ENCODE data around the gene RIMS4.

RIMS4 gene

DNA sequence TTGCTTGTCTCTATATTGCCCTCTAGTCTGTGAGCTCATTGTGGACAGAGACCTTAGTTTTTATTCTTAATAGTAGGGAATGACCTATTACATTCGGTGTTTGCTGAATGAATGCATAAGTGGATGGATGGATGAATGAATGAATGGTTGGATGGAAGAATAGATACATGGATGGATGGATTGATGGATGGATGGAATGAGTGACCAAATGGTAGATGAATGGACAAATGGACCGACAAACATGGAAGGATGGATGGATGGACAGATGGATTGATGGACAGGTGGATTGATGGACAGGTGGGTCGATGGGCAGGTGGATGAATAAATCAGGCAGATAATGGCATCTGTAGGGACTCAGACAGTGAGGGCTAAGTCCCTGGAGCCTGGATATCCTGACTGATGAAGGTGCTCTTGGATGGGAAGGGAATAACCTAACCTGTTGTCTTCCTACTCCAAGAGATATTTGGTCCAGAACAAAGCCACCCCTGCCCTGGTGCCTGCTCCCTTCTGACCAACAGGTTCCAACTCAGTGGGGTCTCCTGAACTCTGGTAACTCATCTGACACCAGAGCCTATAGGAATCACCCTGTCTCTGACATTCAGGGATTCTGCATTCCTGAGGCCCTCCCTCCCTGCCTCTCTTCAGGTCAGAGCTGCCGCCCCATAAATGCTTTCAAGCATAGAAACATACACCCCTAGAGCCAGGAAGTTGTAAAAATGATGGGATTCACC, 104.8 kb downstream of the RIMS4 start:
- TF ChIP-seq CTCF (IDR thresholded peaks at IDR 0.05; ENCODE audit: control extremely low read depth, extremely low read depth, low read depth, missing control alignments) = no peak
- ChIA-PET CTCF (interaction anchor here (0.7 to 2.3 kb wide), 6 partner anchors 9 to 120 kb away, joined by 3 to 15 read pairs (median 4); partner anchors contain the start of gene CCN5), POLR2A (no interaction called here)
- no peak for DNase-seq (ENCODE audit: extremely low spot score)

DNA sequence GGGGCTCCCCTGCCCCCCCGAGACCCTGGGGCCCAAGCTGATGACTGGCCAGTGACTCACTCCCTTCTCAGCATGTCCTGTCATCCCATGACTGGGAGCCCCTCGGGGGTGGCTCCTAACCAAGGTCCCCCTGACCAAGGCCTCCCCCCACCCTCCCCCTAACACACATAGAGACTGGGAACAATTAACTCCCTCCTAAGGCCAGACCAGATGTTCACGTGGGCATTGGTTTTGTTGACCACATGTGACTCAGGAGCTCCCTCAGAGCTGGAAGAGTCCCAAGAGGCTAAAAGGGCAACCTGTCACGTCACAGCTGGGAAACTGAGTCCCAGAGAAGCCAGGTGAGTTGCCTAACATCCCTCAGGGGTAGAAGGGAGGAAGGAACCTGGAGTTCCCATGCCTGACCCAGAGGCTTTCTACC, 105.8 kb downstream of the RIMS4 start:
- POLR2A ChIA-PET = no interaction called here
- CTCF ChIA-PET = interaction anchor here (0.7 to 5.5 kb wide), 3 partner anchors 21 to 121 kb away, joined by 3 to 62 read pairs (median 3); no protein-coding TSS in a partner anchor
- no peak for TF ChIP-seq CTCF (IDR thresholded peaks at IDR 0.05; ENCODE audit: control extremely low read depth, extremely low read depth, low read depth, missing control alignments)
- DNase-seq (ENCODE audit: extremely low spot score) = no peak

DNA sequence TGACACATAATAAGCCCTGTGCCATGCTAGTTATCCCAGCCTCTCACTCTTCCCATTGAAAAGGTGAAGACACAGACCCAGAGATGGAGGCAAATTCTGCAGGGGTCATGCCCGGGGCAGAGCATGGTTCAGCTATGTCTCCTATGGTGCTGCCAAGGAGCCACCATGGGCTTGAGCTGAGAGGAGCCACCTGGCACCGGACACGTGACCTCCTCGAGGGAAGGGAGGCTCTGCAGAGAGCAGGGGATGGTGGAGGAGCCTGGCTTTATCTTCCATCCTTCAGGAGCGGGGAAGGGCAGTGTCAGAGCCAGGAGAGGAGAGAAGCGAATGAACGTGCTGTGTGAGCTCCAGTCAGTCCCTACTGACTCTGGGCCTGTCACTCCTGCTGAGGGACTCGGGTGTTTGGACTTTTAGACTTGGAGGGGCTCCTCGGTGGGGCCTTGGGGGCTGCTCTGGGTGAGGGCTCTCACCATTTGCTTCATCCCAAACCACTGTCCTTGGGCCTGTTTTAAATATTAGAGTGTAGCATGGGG, 106.3 kb downstream of the RIMS4 start:
- ChIA-PET CTCF (interaction anchor here (0.9 to 5.5 kb wide), 3 partner anchors 8 to 29 kb away, joined by 3 to 62 read pairs (median 5); no protein-coding TSS in a partner anchor), POLR2A (no interaction called here)
- no peak for DNase-seq (ENCODE audit: extremely low spot score)
- no peak for TF ChIP-seq CTCF (IDR thresholded peaks at IDR 0.05; ENCODE audit: control extremely low read depth, extremely low read depth, low read depth, missing control alignments)

GRCh38 chr20:44703183-44703925, 107.0 kb downstream of the RIMS4 start:
- POLR2A ChIA-PET = no interaction called here
- no peak for DNase-seq (ENCODE audit: extremely low spot score)
- no peak for TF ChIP-seq CTCF (IDR thresholded peaks at IDR 0.05; ENCODE audit: control extremely low read depth, extremely low read depth, low read depth, missing control alignments)
- CTCF ChIA-PET = interaction anchor here (0.9 to 5.5 kb wide), 5 partner anchors 9 to 163 kb away, joined by 3 to 62 read pairs (median 3); no protein-coding TSS in a partner anchor

- peak; percentile 64 for DNase-seq (ENCODE audit: extremely low spot score)
- TF ChIP-seq CTCF (IDR thresholded peaks at IDR 0.05; ENCODE audit: control extremely low read depth, extremely low read depth, low read depth, missing control alignments) = no peak
- CTCF ChIA-PET = interaction anchor here (0.9 to 5.5 kb wide), 4 partner anchors 16 to 164 kb away, joined by 3 to 62 read pairs (median 3); no protein-coding TSS in a partner anchor
- POLR2A ChIA-PET = no interaction called here
Measured at GRCh38 chr20:44702776-44703175, 107.6 kb downstream of the RIMS4 start.

DNA sequence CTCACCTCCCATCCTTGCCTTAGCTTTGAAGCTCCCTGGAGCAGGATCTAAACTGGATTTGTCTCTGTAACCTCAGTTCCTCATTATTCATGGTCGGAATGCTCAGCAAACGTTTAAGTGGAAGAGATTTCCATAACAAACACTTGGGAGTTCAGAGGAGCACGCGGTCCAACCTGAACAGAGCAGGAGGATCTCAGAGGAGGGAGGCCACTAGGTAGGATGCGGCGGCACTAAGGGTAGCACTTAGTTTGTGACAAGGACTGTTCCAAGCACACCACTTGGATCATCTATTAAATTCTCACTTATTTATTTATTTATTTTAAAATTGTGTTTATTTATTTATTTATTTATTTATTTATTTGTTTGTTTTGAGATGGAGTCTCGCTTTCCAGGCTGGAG, 108.5 kb downstream of the RIMS4 start:
- ChIA-PET CTCF (interaction anchor here (0.8 to 5.5 kb wide), 4 partner anchors 17 to 31 kb away, joined by 3 to 62 read pairs (median 4); no protein-coding TSS in a partner anchor), POLR2A (no interaction called here)

More for the DNA sequence above, 108.5 kb downstream of the RIMS4 start:
- no peak for TF ChIP-seq CTCF (IDR thresholded peaks at IDR 0.05; ENCODE audit: control extremely low read depth, extremely low read depth, low read depth, missing control alignments)
- no peak for DNase-seq (ENCODE audit: extremely low spot score)

Data from GM10248 (cell line).